ENCODE measurements around the gene CST6.

CST6 gene

GRCh38 chr11:66048547-66049323 lies 36.9 kb downstream of the CST6 start, which contains the start of gene GAL3ST3:
TSS of gene GAL3ST3 (minus strand) at chr11:66049161. CDS start at chr11:66045415, 3,746 bp downstream.
- Histone ChIP-seq H3K27ac (ENCODE audit: low read depth, low read length, poor library complexity, severe bottlenecking) (no peak within 1 kb of the TSS), H3K27me3 (ENCODE audit: insufficient read depth, low read length) (peaks cover 5% of the 10 kb centered on the region; the same call in 1 of the 2 replicates), H3K4me2 (ENCODE audit: low read length) (no peak within 1 kb of the TSS; the same call in 1 of the 2 replicates), H3K4me1 (ENCODE audit: insufficient read depth, low read length, severe bottlenecking) (peaks cover 35% of the 10 kb centered on the region), H2AFZ (ENCODE audit: low read length) (no peak within 1 kb of the TSS), H4K20me1 (ENCODE audit: insufficient read depth, low read length) (no peaks in the 10 kb centered on the region), H3F3A (ENCODE audit: insufficient read depth, low read length) (no peaks in the 10 kb centered on the region), H3K9me2 (ENCODE audit: low read depth, low read length) (no peaks in the 10 kb centered on the region), H3K9me3 (ENCODE audit: low read length) (no peaks in the 10 kb centered on the region), H3K36me3 (ENCODE audit: insufficient read depth, low read length) (peaks cover 5% of the 10 kb centered on the region; the same call in 1 of the 2 replicates), H3K9ac (ENCODE audit: low read length) (no peak within 1 kb of the TSS), H3K79me2 (ENCODE audit: insufficient read depth, low read length) (peaks cover 15% of the 10 kb centered on the region), H3K4me3 (ENCODE audit: low read depth, low read length, poor library complexity, severe bottlenecking) (no peak within 1 kb of the TSS)
- TF ChIP-seq EZH2 (IDR thresholded peaks at IDR 0.05; ENCODE audit: borderline replicate concordance, low read length), result no peak

DNA sequence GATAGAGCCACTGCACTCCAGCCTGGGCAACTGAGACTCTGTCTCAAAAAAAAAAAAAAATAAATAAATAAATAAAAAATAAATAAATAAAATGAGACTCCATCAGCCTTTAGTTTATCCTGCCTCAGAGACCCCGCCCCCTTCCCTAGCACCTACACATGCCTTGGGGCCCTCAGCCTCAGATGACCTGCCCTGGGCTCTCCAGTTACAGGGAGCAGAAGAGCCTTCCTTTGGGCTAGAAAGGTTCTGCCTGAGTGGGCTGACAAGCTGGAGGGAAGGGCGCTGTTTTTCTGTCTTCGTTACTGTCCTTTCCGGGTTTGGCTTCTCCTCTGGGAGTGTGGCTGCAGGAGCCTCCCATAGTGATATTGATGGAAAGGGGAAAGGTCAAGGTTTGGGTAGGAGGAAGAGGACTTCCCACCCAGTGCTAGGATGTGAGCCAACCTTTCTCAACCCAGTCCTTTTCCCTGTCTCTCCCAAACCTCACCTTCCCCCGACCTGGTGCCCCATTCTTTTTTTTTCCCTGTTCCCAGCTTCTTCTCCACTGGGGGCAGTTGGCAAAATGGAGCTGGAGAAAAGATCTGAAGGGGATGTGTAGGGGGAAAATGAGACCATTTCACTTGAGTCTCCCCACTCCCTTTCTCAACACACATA lies 38.9 kb downstream of the CST6 start:
- Histone ChIP-seq H3K9me3 (ENCODE audit: low read length) (no peaks in the 10 kb centered on the region), H3K4me3 (ENCODE audit: low read depth, low read length, poor library complexity, severe bottlenecking) (peak overlapping the region; percentile 91), H3K4me1 (ENCODE audit: insufficient read depth, low read length, severe bottlenecking) (peaks cover 25% of the 10 kb centered on the region), H2AFZ (ENCODE audit: low read length) (no peak overlapping the region), H3K4me2 (ENCODE audit: low read length) (peak overlapping the region; percentile 88; the same call in 1 of the 2 replicates), H3K79me2 (ENCODE audit: insufficient read depth, low read length) (peaks cover 16% of the 10 kb centered on the region), H4K20me1 (ENCODE audit: insufficient read depth, low read length) (no peaks in the 10 kb centered on the region), H3F3A (ENCODE audit: insufficient read depth, low read length) (no peaks in the 10 kb centered on the region), H3K36me3 (ENCODE audit: insufficient read depth, low read length) (peaks cover 22% of the 10 kb centered on the region), H3K27me3 (ENCODE audit: insufficient read depth, low read length) (peaks cover 5% of the 10 kb centered on the region; the same call in 1 of the 2 replicates), H3K9ac (ENCODE audit: low read length) (peak overlapping the region; percentile 73; the same call in 1 of the 2 replicates), H3K27ac (ENCODE audit: low read depth, low read length, poor library complexity, severe bottlenecking) (no peak overlapping the region), H3K9me2 (ENCODE audit: low read depth, low read length) (no peaks in the 10 kb centered on the region)
- TF ChIP-seq CTCF (IDR thresholded peaks at IDR 0.05; ENCODE audit: low read length), result no peak
- TF ChIP-seq EZH2 (IDR thresholded peaks at IDR 0.05; ENCODE audit: borderline replicate concordance, low read length), result no peak

GRCh38 chr11:66051371-66051765 lies 39.6 kb downstream of the CST6 start:
- TF ChIP-seq EZH2 (IDR thresholded peaks at IDR 0.05; ENCODE audit: borderline replicate concordance, low read length) (no peak), CTCF (IDR thresholded peaks at IDR 0.05; ENCODE audit: low read length) (no peak)
- H3K27ac ChIP-seq (ENCODE audit: low read depth, low read length, poor library complexity, severe bottlenecking), result peak overlapping the region; percentile 27

More at GRCh38 chr11:66051371-66051765, 39.6 kb downstream of the CST6 start:
- Histone ChIP-seq H3K9ac (ENCODE audit: low read length) (peak overlapping the region; percentile 73), H3F3A (ENCODE audit: insufficient read depth, low read length) (no peaks in the 10 kb centered on the region), H3K4me3 (ENCODE audit: low read depth, low read length, poor library complexity, severe bottlenecking) (peak overlapping the region; percentile 91), H3K36me3 (ENCODE audit: insufficient read depth, low read length) (peaks cover 29% of the 10 kb centered on the region), H3K27me3 (ENCODE audit: insufficient read depth, low read length) (no peaks in the 10 kb centered on the region), H3K9me2 (ENCODE audit: low read depth, low read length) (no peaks in the 10 kb centered on the region), H3K4me2 (ENCODE audit: low read length) (peak overlapping the region; percentile 88), H3K79me2 (ENCODE audit: insufficient read depth, low read length) (peaks cover 16% of the 10 kb centered on the region), H3K9me3 (ENCODE audit: low read length) (no peaks in the 10 kb centered on the region), H4K20me1 (ENCODE audit: insufficient read depth, low read length) (no peaks in the 10 kb centered on the region), H2AFZ (ENCODE audit: low read length) (no peak overlapping the region), H3K4me1 (ENCODE audit: insufficient read depth, low read length, severe bottlenecking) (peaks cover 25% of the 10 kb centered on the region)

All from OCI-LY1 (cell line).